ENCODE measurements around the gene DTD2. TPM values are rescaled to one million over a fixed set of nuclear protein-coding genes. Genes with fewer than 3 reads are reported as not detected.

DTD2 gene
- total and polyA plus RNA-seq, 2 experiments from 2014 or later, result 13.7 to 49.2 TPM

DNA sequence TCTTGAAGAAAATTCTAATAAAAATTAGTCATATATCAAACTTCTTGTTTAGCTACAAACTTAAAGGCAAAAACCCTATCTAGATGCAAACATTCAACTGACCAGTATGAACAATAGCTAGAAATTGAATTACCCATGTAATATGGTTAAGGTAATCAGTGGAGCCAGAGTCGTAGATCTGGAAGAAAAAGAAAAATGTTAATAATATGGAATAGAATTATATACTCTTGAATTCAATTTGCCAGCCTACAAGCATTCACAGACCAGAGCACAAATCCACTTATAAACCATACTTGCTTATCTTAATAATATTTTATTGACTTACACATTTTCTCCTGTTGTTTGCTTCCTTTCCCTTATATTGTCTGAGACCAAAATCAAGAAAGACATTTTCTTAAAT lies 29.3 kb downstream of the DTD2 start:
- no peaks in the 10 kb centered on the region for H3K4me1 ChIP-seq (ENCODE audit: insufficient read depth)
- no peaks in the 10 kb centered on the region for H3K9me2 ChIP-seq (replicated peaks; ENCODE audit: insufficient read depth)
- no peaks in the 10 kb centered on the region for H3K36me3 ChIP-seq (replicated peaks; ENCODE audit: insufficient read depth, low read depth)
- TF ChIP-seq, protein P1, sequence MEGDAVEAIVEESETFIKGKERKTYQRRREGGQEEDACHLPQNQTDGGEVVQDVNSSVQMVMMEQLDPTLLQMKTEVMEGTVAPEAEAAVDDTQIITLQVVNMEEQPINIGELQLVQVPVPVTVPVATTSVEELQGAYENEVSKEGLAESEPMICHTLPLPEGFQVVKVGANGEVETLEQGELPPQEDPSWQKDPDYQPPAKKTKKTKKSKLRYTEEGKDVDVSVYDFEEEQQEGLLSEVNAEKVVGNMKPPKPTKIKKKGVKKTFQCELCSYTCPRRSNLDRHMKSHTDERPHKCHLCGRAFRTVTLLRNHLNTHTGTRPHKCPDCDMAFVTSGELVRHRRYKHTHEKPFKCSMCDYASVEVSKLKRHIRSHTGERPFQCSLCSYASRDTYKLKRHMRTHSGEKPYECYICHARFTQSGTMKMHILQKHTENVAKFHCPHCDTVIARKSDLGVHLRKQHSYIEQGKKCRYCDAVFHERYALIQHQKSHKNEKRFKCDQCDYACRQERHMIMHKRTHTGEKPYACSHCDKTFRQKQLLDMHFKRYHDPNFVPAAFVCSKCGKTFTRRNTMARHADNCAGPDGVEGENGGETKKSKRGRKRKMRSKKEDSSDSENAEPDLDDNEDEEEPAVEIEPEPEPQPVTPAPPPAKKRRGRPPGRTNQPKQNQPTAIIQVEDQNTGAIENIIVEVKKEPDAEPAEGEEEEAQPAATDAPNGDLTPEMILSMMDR (IDR thresholded peaks at IDR 0.05; ENCODE audit: poor library complexity), result no peak
- TF ChIP-seq EZH2phosphoT487 (IDR thresholded peaks at IDR 0.05; ENCODE audit: low read depth, severe bottlenecking, unreplicated experiment) (no peak), EZH2 (IDR thresholded peaks at IDR 0.05; ENCODE audit: borderline replicate concordance) (no peak)
- no peak overlapping the region for H3K27ac ChIP-seq
- no peak overlapping the region for H2AFZ ChIP-seq
- no peak overlapping the region for H3K4me2 ChIP-seq
- H3K27me3 ChIP-seq, result no peaks in the 10 kb centered on the region
- H4K20me1 ChIP-seq (ENCODE audit: insufficient read depth, poor library complexity, severe bottlenecking), result no peaks in the 10 kb centered on the region
- 95% methylated on average over 1 of the region's 1 CpG for WGBS (ENCODE audit: low lambda C conversion rate, missing lambda C conversion rate)
- no peak overlapping the region for H3K4me3 ChIP-seq
- no peak for DNase-seq (ENCODE audit: low spot score)
- no peaks in the 10 kb centered on the region for H3K79me2 ChIP-seq
- H3K9me3 ChIP-seq (ENCODE audit: low read depth), result no peaks in the 10 kb centered on the region

DNA sequence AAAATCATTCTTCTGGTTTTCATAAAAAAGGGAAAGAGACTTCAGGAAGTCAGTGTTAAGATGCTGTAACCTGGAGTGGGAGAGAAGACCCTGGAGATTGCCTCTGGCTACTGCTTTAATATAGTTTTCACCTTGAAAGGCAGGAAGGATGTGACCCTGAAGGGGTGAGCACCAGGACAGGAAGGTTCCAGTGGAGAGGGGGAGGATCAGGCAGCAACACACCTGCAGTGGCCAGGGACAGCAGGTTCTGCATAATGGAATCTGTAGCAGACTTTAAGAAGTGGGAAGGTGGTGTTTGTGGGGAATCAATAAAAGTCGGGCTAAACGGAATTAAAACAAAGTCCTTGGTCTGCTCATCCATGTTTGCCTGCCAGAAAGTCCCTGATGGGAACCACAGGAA lies 30.6 kb downstream of the DTD2 start:
- Histone ChIP-seq H3K9me2 (replicated peaks; ENCODE audit: insufficient read depth) (no peaks in the 10 kb centered on the region), H2AFZ (no peak overlapping the region), H4K20me1 (ENCODE audit: insufficient read depth, poor library complexity, severe bottlenecking) (no peaks in the 10 kb centered on the region), H3K4me3 (no peak overlapping the region), H3K27ac (no peak overlapping the region), H3K9me3 (ENCODE audit: low read depth) (no peaks in the 10 kb centered on the region), H3K4me1 (ENCODE audit: insufficient read depth) (no peaks in the 10 kb centered on the region), H3K79me2 (no peaks in the 10 kb centered on the region), H3K4me2 (no peak overlapping the region), H3K36me3 (replicated peaks; ENCODE audit: insufficient read depth, low read depth) (no peaks in the 10 kb centered on the region), H3K27me3 (no peaks in the 10 kb centered on the region)
- 76% methylated on average over 2 of the region's 2 CpGs for WGBS (ENCODE audit: low lambda C conversion rate, missing lambda C conversion rate)
- DNase-seq (ENCODE audit: low spot score), result no peak
- TF ChIP-seq, protein P1 (IDR thresholded peaks at IDR 0.05; ENCODE audit: poor library complexity), result no peak
- TF ChIP-seq EZH2phosphoT487 (IDR thresholded peaks at IDR 0.05; ENCODE audit: low read depth, severe bottlenecking, unreplicated experiment), result no peak
- TF ChIP-seq EZH2 (IDR thresholded peaks at IDR 0.05; ENCODE audit: borderline replicate concordance), result no peak

DNA sequence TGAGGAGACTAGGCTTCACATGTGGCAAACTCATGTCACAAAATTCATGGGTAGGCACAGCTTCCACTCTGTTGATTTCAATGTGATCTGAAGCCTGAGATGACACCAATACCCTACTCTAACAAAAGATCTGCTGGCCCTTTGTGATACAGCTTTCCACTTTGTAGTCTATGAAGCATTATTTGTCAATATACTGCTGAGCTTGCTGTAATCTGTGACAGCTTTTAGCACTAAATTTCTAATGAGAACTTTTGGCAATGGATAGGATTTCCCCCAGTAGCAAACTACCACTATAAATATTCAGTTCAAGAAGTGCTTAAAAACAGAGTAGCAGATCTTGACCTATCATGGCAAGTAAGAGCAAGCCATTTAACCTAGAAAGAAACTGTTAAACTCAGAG lies 31.4 kb downstream of the DTD2 start:
- no peaks in the 10 kb centered on the region for H3K79me2 ChIP-seq
- no peak overlapping the region for H3K27ac ChIP-seq
- no peaks in the 10 kb centered on the region for H3K9me2 ChIP-seq (replicated peaks; ENCODE audit: insufficient read depth)
- TF ChIP-seq EZH2phosphoT487 (IDR thresholded peaks at IDR 0.05; ENCODE audit: low read depth, severe bottlenecking, unreplicated experiment) (no peak), EZH2 (IDR thresholded peaks at IDR 0.05; ENCODE audit: borderline replicate concordance) (no peak)
- TF ChIP-seq, protein P1 (IDR thresholded peaks at IDR 0.05; ENCODE audit: poor library complexity), result no peak
- H4K20me1 ChIP-seq (ENCODE audit: insufficient read depth, poor library complexity, severe bottlenecking), result no peaks in the 10 kb centered on the region
- no peak for DNase-seq (ENCODE audit: low spot score)
- no peaks in the 10 kb centered on the region for H3K9me3 ChIP-seq (ENCODE audit: low read depth)
- H2AFZ ChIP-seq, result no peak overlapping the region
- no peak overlapping the region for H3K4me3 ChIP-seq
- no peaks in the 10 kb centered on the region for H3K4me1 ChIP-seq (ENCODE audit: insufficient read depth)
- H3K27me3 ChIP-seq, result no peaks in the 10 kb centered on the region
- no peak overlapping the region for H3K4me2 ChIP-seq
- H3K36me3 ChIP-seq (replicated peaks; ENCODE audit: insufficient read depth, low read depth), result no peaks in the 10 kb centered on the region

DNA sequence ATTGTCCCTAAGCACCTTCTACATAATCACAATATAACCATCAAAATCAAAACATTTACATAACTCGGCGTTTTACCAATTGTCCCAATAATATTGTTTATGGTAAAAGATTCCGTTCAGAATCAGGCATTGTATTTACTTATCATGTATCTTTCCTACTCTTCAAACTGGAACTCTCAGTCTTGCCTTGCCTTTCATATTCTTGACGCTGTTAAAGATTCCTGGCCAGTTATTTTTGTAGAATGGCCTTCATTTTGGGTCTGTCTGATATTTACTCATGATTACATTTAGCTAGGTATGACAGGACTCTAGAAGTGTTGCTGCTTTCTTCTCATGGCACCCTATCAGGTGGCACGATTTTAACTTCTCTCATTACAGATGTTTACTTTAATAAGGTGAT lies 36.1 kb downstream of the DTD2 start:
- H3K4me1 ChIP-seq (ENCODE audit: insufficient read depth), result peaks cover 12% of the 10 kb centered on the region
- peak overlapping the region; percentile 78 for H3K4me2 ChIP-seq
- no peaks in the 10 kb centered on the region for H3K9me3 ChIP-seq (ENCODE audit: low read depth)
- no peak overlapping the region for H3K4me3 ChIP-seq
- no peaks in the 10 kb centered on the region for H3K36me3 ChIP-seq (replicated peaks; ENCODE audit: insufficient read depth, low read depth)
- H3K9me2 ChIP-seq (replicated peaks; ENCODE audit: insufficient read depth), result no peaks in the 10 kb centered on the region
- H2AFZ ChIP-seq, result peak overlapping the region; percentile 99
- H3K27me3 ChIP-seq, result no peaks in the 10 kb centered on the region
- TF ChIP-seq, protein P1 (IDR thresholded peaks at IDR 0.05; ENCODE audit: poor library complexity), result no peak
- WGBS (ENCODE audit: low lambda C conversion rate, missing lambda C conversion rate), result 91% methylated on average over 5 of the region's 5 CpGs
- DNase-seq (ENCODE audit: low spot score), result no peak
- H4K20me1 ChIP-seq (ENCODE audit: insufficient read depth, poor library complexity, severe bottlenecking), result no peaks in the 10 kb centered on the region
- no peak overlapping the region for H3K27ac ChIP-seq
- peaks cover 32% of the 10 kb centered on the region for H3K79me2 ChIP-seq

Data from hepatocyte (in vitro differentiated cells).